GM12892 (cell line): ENCODE results near the gene PICALM.

Experiments
- POLR2A ChIP-seq: IDR thresholded peaks from 2 replicates; pipeline ENCODE4 v1.6.1; 2011; ENCODE audit warnings: low read depth, low read length, control low read depth
- POLR2AphosphoS5 ChIP-seq: IDR thresholded peaks from 2 replicates; pipeline ENCODE4 v1.6.1; 2011; ENCODE audit warnings: low read depth, low read length, control low read depth
- TAF1 ChIP-seq: IDR thresholded peaks from 2 replicates; pipeline ENCODE4 v1.6.1; 2011; ENCODE audit warnings: low read depth, mild to moderate bottlenecking, control low read depth, low read length, borderline replicate concordance

DNA sequence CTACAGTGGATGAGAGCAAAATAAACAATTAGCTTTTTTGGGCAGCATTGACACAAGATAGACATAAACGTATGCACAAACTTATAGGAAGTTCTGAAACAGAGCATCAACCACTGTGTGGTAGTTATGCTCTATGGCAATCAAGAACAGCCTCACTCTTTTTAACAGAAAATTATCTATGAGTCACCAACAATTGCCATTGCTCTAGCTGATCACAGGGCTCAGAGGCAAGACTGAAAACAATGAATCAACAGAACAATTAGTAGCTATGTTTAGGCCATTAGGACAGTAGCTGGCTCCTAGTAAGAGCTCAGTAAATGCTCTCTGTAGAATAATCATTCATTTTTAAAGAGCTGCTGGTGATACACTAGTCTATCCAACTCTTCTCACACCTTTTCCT is 34.9 kb upstream of the PICALM start:
- TF ChIP-seq POLR2A (no peak), TAF1 (no peak), POLR2AphosphoS5 (no peak)
